Activated T-cell treated with anti-CD3 and anti-CD28 coated beads, Interleukin-2, amount 50 U/mL, for 24 hours (primary cell): Measurements from ENCODE around the gene TBC1D9B.

Experiments
- DNase-seq: peaks from one replicate; pipeline ENCODE4 v3.0.0-alpha.2; 2020
- H3K27ac Mint-ChIP-seq: 2 replicates; pipeline ENCODE4 v1.8.0; 2020; ENCODE audit warnings: mild to moderate bottlenecking, mixed read lengths
- H3K27me3 Mint-ChIP-seq: 2 replicates; pipeline ENCODE4 v1.8.0; 2020; ENCODE audit warnings: mixed read lengths
- H3K36me3 Mint-ChIP-seq: 2 replicates; pipeline ENCODE4 v1.8.0; 2020; ENCODE audit warnings: low read depth, mixed read lengths
- H3K4me1 Mint-ChIP-seq: 2 replicates; pipeline ENCODE4 v1.8.0; 2020; ENCODE audit warnings: low read depth, mixed read lengths
- H3K4me3 Mint-ChIP-seq: 2 replicates; pipeline ENCODE4 v1.8.0; 2020; ENCODE audit warnings: mild to moderate bottlenecking, moderate library complexity, mixed read lengths
- H3K9me3 Mint-ChIP-seq: 2 replicates; pipeline ENCODE4 v1.8.0; 2020; ENCODE audit warnings: mixed read lengths

TBC1D9B gene

DNA sequence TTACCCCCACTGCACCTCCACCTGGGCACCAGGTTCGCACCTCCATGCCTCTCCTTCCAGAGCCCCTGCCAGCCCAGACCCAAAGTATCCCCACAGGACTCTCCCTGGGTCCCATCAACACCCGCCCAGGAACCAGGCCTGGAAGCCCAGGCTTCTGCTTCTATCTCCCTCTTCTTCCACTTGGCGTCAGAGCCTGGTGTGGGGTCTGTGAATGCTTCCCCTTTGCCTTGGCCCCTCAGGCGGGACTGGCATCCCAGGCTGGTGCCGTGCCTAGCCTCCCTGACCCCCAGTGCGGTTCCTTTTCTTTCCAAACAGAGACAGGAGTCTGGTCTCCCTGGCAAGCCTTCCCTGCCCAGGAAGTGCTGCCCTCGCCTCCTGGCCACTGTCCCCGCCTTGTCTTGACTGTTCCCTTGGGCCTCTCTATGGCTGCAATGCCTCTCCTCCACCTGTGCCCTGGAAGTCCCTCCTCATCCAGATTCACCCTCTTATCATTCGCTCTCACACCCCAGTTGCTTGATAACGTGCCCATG lies 7.8 kb upstream of the TBC1D9B start:
- H3K4me1 Mint-ChIP-seq: peaks cover 8% of the 10 kb centered on the region
- H3K4me3 Mint-ChIP-seq: no peak overlapping the region
- H3K9me3 Mint-ChIP-seq: no peaks in the 10 kb centered on the region
- DNase-seq: no peak
- peaks cover 7% of the 10 kb centered on the region for H3K27me3 Mint-ChIP-seq
- no peaks in the 10 kb centered on the region for H3K36me3 Mint-ChIP-seq
- no peak overlapping the region for H3K27ac Mint-ChIP-seq

DNA sequence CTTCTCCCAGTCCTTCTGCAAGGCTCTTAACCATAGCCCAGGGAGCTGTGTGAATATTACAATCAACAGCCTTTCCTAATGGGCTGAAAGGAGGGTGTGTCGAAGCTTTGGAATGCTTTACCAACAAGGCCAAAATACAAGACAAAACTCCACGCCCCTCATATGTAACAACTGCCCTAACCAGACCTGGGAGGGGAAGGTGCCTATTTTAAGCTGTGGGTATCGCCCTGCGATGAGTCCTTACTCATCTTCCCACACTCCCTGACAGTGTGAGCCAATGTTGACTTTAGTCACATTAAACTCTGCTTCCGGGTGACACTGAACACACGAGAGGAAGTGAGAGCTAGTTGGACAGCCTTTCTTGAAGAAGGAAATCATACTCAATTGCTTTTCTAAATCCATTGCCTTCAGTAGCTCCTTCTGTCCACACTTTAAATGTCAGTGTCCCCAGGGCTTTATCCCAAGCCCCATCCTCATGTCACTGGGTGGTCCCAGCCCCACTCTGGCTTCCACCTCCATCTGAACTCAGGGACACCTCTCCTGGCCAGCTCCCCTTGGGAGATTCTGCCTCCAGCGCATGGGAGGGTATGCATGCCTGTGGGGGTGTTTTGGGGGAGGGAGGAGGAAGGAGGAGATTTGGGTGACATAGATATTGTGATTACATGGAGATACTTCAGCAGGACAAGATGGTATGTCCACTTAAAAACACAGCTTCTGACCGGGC lies 6.5 kb upstream of the TBC1D9B start:
- peaks cover 7% of the 10 kb centered on the region for H3K27me3 Mint-ChIP-seq
- no peak overlapping the region for H3K27ac Mint-ChIP-seq
- H3K4me1 Mint-ChIP-seq: peaks cover 6% of the 10 kb centered on the region
- no peak overlapping the region for H3K4me3 Mint-ChIP-seq
- H3K36me3 Mint-ChIP-seq: no peaks in the 10 kb centered on the region
- no peak for DNase-seq
- no peaks in the 10 kb centered on the region for H3K9me3 Mint-ChIP-seq

DNA sequence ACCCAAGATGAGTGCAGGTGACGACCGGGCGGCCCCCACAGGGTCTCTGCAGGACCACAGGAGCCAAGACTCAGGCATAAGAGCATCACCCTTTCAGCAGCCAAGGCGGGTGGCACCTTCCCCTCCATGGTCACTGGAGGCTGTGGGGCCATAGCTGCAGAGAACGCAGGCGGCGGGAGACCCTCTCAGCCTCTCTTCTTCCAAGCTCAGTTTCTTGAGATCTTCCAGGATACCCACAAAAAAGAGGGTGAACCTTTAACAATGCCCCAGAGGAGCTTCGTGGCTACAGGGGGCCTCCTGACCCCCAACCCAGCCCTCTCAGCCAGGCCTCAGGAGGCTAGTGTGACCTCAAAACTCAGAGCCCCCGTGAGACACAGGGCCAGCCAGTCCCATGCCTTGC lies 5.8 kb upstream of the TBC1D9B start:
- Mint-ChIP-seq H3K9me3 (no peaks in the 10 kb centered on the region), H3K36me3 (no peaks in the 10 kb centered on the region), H3K4me3 (no peak overlapping the region)

DNA sequence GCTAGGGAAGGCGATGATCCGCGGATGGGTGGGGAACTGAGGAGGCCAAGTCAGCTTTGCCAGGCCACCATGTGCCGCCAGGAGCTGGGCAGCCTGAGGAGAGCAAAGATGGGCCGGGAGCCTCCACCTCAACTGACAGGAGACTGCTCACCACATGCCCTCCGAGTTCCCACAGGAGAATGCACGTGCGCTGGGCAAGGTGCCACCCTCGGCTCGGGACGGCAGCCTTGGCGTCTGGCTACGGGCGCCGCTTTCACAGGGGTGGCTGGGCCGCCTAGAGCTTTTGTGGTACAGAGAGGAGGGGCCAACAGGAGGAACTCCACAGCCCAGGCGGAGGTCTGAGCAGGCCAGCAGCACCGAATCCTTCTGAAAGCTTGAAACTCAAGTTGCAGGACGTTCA lies 5.3 kb upstream of the TBC1D9B start:
- DNase-seq: no peak
- no peaks in the 10 kb centered on the region for H3K9me3 Mint-ChIP-seq
- H3K4me1 Mint-ChIP-seq: peaks cover 8% of the 10 kb centered on the region
- H3K36me3 Mint-ChIP-seq: no peaks in the 10 kb centered on the region
- no peak overlapping the region for H3K4me3 Mint-ChIP-seq
- H3K27me3 Mint-ChIP-seq: peaks cover 5% of the 10 kb centered on the region
- H3K27ac Mint-ChIP-seq: no peak overlapping the region

More for the DNA sequence above, 5.8 kb upstream of the TBC1D9B start:
- peaks cover 5% of the 10 kb centered on the region for H3K27me3 Mint-ChIP-seq
- DNase-seq: no peak
- H3K27ac Mint-ChIP-seq: no peak overlapping the region
- H3K4me1 Mint-ChIP-seq: peaks cover 6% of the 10 kb centered on the region

DNA sequence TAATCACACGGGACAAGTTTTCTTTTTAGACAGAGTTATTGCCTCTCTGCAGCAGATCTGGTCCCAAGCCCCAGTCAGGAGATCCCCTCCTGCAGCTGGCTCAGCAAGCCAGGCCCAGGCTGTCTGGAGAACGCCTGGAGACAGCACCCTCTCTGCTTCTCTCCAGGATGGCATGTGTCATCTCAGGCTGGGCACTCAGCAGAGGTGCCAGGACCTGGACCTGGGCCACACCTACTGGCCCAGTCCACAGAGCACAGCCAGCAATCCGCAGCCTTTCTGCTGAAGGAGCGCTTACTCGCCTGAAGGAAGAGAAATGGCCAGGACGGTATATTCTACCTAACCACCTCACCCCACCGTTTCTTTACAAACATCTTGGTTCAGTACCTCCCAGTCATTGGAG lies 4.7 kb upstream of the TBC1D9B start:
- Mint-ChIP-seq H3K27ac (no peak overlapping the region), H3K27me3 (peaks cover 5% of the 10 kb centered on the region), H3K9me3 (no peaks in the 10 kb centered on the region), H3K4me3 (no peak overlapping the region), H3K36me3 (no peaks in the 10 kb centered on the region), H3K4me1 (peaks cover 9% of the 10 kb centered on the region)
- no peak for DNase-seq

DNA sequence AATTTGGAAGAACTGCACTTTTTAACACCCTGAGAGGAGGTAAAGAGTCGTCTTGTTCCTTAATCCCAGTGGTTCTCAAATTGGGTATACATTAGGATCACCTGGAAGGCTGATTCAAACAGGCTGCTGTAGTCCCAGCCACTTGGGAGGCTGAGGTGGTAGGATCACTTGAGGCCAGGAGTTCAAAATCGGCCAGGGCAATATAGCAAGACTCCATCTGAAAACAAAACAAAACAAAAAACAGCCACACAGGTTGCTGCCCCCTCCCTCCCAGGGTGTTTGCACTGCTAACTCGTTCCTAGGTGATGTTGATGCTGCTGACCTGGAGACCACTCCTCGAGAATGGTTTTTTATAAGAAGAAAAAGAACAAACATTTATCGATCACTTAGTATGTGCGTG lies 1.5 kb upstream of the TBC1D9B start:
- no peak overlapping the region for H3K27ac Mint-ChIP-seq

DNA sequence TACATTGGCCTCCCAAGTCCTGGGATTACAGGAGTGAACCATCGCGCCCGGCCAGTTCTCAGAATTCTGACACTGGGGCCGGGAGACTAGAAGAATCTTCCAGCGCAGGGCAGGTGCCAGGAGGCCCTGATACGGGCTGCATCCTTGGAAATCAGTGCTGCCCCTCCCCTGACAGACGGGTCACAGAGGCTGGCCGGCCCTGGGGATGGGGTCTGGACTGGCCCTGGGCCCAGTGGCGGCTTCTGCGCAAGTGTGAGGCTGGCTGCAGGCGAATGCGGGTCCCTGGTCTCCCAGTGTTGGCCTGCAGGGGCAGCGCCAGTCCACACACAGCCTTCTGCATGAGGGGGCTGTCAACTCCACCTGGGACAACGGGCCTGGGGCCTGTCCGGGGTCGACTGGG lies 831 bp upstream of the TBC1D9B start:
- Mint-ChIP-seq H3K4me3 (peak overlapping the region; percentile 79), H3K27me3 (no peaks in the 10 kb centered on the region), H3K36me3 (peaks cover 33% of the 10 kb centered on the region), H3K4me1 (peaks cover 23% of the 10 kb centered on the region), H3K27ac (peak overlapping the region; percentile 87), H3K9me3 (no peaks in the 10 kb centered on the region)
- peak; percentile 39 for DNase-seq

More for the DNA sequence above, 1.5 kb upstream of the TBC1D9B start:
- Mint-ChIP-seq H3K27me3 (no peaks in the 10 kb centered on the region), H3K9me3 (no peaks in the 10 kb centered on the region), H3K4me1 (peaks cover 25% of the 10 kb centered on the region), H3K4me3 (peak overlapping the region; percentile 0), H3K36me3 (peaks cover 28% of the 10 kb centered on the region)
- DNase-seq: no peak

DNA sequence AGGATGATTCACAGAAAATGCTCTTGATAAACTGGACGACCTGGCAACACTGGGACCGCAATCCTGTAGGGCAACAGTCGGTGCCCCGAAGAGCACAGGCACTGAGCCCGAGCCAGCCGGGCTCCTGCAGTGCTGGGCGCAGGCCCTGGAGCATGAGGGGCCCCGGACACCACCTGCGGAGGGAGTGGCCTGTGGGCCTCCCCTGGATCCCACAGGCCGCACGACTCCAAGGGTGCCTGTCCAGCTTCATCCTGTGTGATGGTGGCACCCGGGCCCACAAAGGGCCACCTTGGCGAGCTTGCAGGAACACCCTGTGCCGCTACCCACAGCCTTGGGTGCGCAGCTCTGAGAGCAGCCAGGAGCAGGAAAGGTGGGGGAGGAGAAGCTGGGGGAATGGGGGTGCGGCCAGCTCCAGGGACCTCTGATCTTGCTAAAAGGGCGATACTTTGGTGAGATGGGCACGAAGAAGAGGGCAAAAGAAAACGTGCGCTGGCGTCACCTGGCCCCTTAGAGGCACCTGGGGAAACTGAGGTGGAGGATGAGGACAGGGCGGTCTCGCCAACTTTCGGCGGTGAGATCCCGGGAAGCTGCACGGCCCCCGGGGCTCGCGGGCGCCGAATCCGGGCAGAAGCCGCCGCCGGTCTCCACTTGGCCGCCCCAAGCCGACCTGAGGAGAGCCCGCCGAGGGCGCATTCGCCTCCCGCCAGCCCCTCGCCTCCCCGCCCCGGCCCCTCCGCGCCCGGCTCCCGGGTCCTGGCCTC lies 722 bp downstream of the TBC1D9B start:
- Mint-ChIP-seq H3K9me3 (no peaks in the 10 kb centered on the region), H3K36me3 (peaks cover 49% of the 10 kb centered on the region), H3K27ac (peak overlapping the region; percentile 88), H3K4me1 (peaks cover 23% of the 10 kb centered on the region), H3K4me3 (peak overlapping the region; percentile 89), H3K27me3 (no peaks in the 10 kb centered on the region)
- DNase-seq: peak; percentile 59

DNA sequence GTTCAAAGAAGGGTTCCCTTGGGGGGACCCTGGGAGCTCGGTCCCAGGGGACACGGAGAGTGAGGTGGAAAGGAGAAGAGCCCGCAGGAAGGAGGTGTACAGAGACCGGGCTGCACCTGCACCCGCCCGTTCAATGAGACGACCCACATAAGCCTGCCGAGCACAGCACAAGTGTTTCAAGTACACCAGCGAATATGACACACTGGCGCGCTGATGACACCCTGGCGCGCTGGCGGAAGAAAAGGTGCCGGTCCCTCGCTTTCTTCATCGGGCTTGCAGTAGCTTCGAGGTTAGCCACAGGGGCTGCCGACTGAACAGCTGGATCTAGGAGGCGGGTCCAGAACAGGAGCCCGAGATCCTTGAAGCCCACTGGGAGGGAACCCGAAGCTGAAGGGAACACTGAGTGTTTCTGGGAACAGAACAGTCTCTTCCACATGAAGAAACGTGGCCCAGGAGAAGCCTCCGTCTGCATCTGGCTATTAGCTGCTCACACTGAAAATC lies 1.4 kb downstream of the TBC1D9B start:
- Mint-ChIP-seq H3K4me3 (peak overlapping the region; percentile 89), H3K27me3 (no peaks in the 10 kb centered on the region), H3K27ac (peak overlapping the region; percentile 40), H3K4me1 (peaks cover 23% of the 10 kb centered on the region), H3K36me3 (peaks cover 54% of the 10 kb centered on the region), H3K9me3 (no peaks in the 10 kb centered on the region)
- DNase-seq: no peak

DNA sequence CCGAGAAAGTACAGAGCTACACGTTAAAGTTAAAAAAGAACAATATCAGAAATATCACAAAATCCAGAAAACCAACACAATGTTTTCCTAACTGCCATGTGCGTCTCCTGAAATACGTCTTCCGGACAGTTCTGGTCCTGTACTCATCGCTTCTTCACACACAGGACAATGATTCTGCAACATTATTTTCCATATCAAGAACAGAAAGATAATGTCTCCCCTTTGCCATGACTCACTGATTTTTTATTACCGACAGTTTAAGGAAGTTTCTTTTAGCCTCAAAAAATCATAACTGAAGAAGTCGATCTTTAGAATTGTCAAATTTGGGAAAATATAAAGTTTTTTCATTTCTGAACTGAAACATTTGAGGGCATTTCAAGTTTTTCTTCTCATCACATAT lies 2.5 kb downstream of the TBC1D9B start:
- Mint-ChIP-seq H3K36me3 (peaks cover 65% of the 10 kb centered on the region), H3K4me3 (no peak overlapping the region), H3K4me1 (peaks cover 23% of the 10 kb centered on the region), H3K27me3 (no peaks in the 10 kb centered on the region), H3K27ac (peak overlapping the region; percentile 50), H3K9me3 (no peaks in the 10 kb centered on the region)
- DNase-seq: no peak

DNA sequence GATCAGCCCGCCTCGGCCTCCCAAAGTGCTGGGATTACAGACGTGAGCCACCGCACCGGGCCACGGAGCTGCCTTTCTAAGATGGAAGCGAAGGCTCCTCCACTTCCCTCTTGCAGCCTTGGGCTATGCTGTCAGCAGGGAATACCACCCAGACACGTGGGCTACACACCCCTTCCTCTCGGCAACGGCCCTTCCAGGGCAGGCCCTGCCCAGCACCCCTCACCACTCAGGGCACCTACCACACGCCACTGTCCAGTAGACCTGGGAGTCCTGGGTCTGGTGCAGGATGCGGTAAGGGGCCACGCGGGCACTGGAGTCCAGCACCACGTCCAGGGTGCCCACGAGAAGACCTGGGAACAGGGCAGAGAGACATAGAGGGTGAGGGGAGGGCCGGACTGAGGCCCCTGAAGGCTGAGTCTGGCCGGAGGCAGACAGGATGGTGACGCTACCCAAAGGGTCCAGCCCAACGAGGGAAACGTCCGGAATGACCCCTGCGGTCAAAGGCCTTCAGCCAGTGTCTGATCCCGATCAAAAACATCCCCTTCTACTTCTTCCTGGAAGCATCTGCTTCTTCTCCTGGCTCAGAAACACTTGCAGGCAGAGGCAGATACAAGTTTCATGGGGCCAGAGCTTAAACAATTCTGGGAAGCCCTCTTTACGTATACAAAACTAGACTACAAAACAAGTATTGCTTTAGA lies 3.1 kb downstream of the TBC1D9B start:
- Mint-ChIP-seq H3K4me1 (peaks cover 23% of the 10 kb centered on the region), H3K36me3 (peaks cover 71% of the 10 kb centered on the region), H3K27me3 (no peaks in the 10 kb centered on the region), H3K4me3 (no peak overlapping the region), H3K9me3 (no peaks in the 10 kb centered on the region), H3K27ac (peak overlapping the region; percentile 50)
- DNase-seq: no peak

DNA sequence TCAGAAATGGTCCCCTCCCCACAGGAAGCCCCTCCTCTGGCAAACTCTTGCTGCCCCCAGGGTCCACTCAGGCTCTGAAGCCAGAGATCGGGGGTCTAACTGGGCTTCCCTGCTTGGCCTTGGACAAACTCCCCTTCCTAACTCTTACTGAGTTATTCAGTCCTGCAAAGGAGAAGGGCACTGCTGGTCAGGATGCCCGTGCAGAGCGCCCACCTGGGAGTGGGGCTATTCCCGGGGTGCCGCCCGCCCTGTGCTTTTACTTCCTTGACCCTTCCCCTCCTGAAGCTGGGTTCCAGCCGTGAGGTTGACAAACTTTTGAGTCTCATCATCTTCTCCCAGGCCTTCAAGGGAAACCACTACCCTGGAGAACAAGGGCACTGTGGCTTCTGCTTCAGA lies 4.9 kb downstream of the TBC1D9B start:
- Mint-ChIP-seq H3K27ac (no peak overlapping the region), H3K9me3 (no peaks in the 10 kb centered on the region), H3K27me3 (no peaks in the 10 kb centered on the region), H3K4me1 (peaks cover 20% of the 10 kb centered on the region), H3K36me3 (peaks cover 88% of the 10 kb centered on the region), H3K4me3 (no peak overlapping the region)
- no peak for DNase-seq

DNA sequence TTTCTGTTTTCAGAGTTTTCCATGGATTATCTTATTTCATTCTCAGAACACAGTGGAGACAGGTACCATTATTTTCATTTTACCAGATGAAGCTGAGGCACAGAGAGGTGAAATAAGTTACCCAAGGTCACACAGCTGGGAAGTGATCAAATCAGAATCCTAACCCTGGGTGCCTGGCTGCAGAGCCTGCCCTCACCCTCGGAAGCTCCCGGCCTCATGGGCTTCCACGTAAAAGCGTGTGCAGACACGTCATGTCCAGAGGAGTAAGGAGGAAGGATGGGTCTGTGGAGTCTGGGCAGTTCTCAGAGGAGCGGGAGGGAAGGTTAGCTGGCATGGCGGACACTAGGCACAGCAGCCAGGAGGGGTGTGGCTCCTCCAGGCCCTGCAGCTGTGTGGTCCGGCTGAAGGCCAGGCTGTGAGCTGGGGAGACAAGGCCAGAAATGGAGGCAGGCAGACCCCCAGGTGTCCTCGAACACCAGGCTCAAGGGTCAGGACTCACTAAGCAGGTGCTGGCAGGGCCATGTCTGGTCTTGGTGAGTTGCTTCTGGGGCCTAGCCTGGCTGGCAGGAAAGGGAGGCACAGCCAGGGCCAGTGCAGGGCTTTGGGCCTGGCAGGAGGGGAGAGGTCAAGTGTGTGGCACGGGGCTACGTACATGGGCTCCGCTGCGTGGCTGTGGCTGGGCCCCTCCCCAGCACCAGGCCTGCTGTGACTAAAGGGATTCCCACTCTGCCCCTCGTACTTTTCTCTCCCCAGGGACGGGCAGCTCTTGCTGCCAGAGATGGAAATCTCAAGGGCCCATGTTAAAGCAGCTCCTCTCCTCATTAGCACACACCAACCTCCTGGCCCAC lies 5.6 kb downstream of the TBC1D9B start:
- Mint-ChIP-seq H3K4me1 (peaks cover 20% of the 10 kb centered on the region), H3K9me3 (no peaks in the 10 kb centered on the region), H3K27me3 (no peaks in the 10 kb centered on the region), H3K27ac (no peak overlapping the region), H3K36me3 (peaks cover 94% of the 10 kb centered on the region), H3K4me3 (no peak overlapping the region)
- DNase-seq: no peak

DNA sequence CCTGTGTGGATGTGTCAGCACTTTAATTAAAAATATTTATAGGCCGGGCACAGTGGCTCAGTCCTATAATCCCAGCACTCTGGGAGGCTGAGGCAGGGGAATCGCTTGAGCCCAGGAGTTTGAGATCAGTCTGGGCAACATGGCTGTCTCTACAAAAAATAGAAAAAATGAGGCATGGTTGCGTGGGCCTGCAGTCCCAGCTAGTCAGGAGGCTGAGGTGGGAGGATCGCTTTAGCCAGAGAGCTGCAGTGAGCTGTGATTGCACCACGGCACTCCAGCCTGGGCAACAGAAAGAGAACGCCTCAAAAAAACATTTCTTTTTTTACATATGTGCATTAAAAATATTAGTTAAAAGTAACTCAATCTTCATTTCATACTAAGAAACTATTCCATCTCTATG lies 6.2 kb downstream of the TBC1D9B start:
- H3K27ac Mint-ChIP-seq: no peak overlapping the region
- peaks cover 17% of the 10 kb centered on the region for H3K4me1 Mint-ChIP-seq
- peaks cover 94% of the 10 kb centered on the region for H3K36me3 Mint-ChIP-seq
- no peaks in the 10 kb centered on the region for H3K9me3 Mint-ChIP-seq
- no peak overlapping the region for H3K4me3 Mint-ChIP-seq
- H3K27me3 Mint-ChIP-seq: no peaks in the 10 kb centered on the region
- no peak for DNase-seq
